Type B pancreatic cell (in vitro differentiated cells): ENCODE measurements around the gene RAD9B. TPM values are rescaled to one million over a fixed set of nuclear protein-coding genes. Genes with fewer than 3 reads are reported as not detected.
A peak's percentile ranks its signal among the peaks of the same experiment; 100 is the strongest.

ENCODE experiments used
- DNase-seq: peaks from one replicate; pipeline ENCODE4 v3.0.0; 2021; ENCODE audit warnings: mixed read lengths; ENCODE audit not compliant: unreplicated experiment; ENCODE audit errors: extremely low spot score
- H3K27ac Mint-ChIP-seq: 2 replicates; pipeline ENCODE4 v1.8.0; 2021; ENCODE audit warnings: mild to moderate bottlenecking, mixed read lengths
- H3K27me3 Mint-ChIP-seq: 2 replicates; pipeline ENCODE4 v1.8.0; 2021; ENCODE audit warnings: mixed read lengths
- H3K36me3 Mint-ChIP-seq: 2 replicates; pipeline ENCODE4 v1.8.0; 2021; ENCODE audit warnings: mixed read lengths
- H3K4me1 Mint-ChIP-seq: one replicate; pipeline ENCODE4 v1.8.0; 2021; ENCODE audit warnings: mixed read lengths; ENCODE audit not compliant: unreplicated experiment
- H3K4me3 Mint-ChIP-seq: 2 replicates; pipeline ENCODE4 v1.8.0; 2021; ENCODE audit warnings: mild to moderate bottlenecking, mixed read lengths
- H3K9me3 Mint-ChIP-seq: 2 replicates; pipeline ENCODE4 v1.8.0; 2021; ENCODE audit warnings: mixed read lengths
- total RNA-seq: library from RNA; stranded (reverse); gene quantifications from 2 replicates; pipeline ENCODE4 v1.2.1, GENCODE V29; 2021; ENCODE audit warnings: low replicate concordance
- TF ChIP-seq, protein P1 (sequence below): fragments of 200-600 bp; sonication (generic); conservative IDR thresholded peaks from 2 replicates; pipeline ENCODE4 v1.5.0; 2021; ENCODE audit warnings: antibody characterized with exemption, mild to moderate bottlenecking

Gene RAD9B
- total RNA-seq, 1 donor from 2014 or later, result 0.46 TPM

DNA sequence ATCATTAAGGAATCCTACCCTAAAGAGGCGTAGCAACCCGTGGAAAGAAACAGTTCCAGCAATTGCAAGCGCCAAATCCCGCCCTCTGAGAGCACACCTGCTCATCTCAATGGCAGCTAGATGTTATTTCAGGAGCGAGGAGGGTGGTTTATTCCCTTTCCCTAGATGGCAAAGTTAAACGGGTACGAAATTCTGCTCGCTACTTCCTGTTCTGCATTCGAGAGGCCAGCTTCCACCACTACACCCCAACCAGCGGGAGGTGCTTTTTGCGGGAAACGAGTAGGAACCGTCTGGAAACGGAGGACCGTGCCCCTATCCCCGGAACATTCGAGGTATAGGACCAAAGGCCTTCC lies 756 bp upstream of the RAD9B start:
- Mint-ChIP-seq H3K36me3 (peaks cover 6% of the 10 kb centered on the region), H3K27ac (peak overlapping the region; percentile 96), H3K9me3 (peaks cover 8% of the 10 kb centered on the region), H3K4me3 (peak overlapping the region; percentile 100), H3K4me1 (peaks cover 17% of the 10 kb centered on the region), H3K27me3 (peaks cover 4% of the 10 kb centered on the region)
- TF ChIP-seq, protein P1, sequence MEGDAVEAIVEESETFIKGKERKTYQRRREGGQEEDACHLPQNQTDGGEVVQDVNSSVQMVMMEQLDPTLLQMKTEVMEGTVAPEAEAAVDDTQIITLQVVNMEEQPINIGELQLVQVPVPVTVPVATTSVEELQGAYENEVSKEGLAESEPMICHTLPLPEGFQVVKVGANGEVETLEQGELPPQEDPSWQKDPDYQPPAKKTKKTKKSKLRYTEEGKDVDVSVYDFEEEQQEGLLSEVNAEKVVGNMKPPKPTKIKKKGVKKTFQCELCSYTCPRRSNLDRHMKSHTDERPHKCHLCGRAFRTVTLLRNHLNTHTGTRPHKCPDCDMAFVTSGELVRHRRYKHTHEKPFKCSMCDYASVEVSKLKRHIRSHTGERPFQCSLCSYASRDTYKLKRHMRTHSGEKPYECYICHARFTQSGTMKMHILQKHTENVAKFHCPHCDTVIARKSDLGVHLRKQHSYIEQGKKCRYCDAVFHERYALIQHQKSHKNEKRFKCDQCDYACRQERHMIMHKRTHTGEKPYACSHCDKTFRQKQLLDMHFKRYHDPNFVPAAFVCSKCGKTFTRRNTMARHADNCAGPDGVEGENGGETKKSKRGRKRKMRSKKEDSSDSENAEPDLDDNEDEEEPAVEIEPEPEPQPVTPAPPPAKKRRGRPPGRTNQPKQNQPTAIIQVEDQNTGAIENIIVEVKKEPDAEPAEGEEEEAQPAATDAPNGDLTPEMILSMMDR, result no peak
- no peak for DNase-seq

DNA sequence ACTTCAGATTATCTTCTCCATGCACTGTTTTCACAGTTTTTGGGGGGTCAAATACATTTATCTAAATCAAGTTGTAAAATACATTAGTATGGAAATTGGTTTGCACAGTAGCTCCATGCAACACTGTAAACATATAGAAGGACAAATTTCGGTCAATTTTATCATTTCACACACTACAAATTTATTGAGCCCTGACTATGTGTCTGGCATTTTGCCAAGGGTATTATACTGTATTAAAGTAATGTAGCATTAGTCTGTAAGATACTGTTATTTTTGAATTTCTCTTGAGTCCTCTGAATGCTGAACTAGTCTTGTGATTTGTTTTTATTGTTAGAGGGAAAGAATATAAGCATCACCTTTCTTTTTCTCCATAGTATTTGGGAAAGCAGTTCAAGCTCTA lies 1.3 kb downstream of the RAD9B start:
- H3K27me3 Mint-ChIP-seq, result peaks cover 4% of the 10 kb centered on the region
- no peak for DNase-seq
- peaks cover 6% of the 10 kb centered on the region for H3K36me3 Mint-ChIP-seq
- peaks cover 8% of the 10 kb centered on the region for H3K9me3 Mint-ChIP-seq
- no peak overlapping the region for H3K27ac Mint-ChIP-seq
- peak overlapping the region; percentile 61 for H3K4me3 Mint-ChIP-seq
- H3K4me1 Mint-ChIP-seq, result peaks cover 17% of the 10 kb centered on the region
- TF ChIP-seq, protein P1, result no peak

DNA sequence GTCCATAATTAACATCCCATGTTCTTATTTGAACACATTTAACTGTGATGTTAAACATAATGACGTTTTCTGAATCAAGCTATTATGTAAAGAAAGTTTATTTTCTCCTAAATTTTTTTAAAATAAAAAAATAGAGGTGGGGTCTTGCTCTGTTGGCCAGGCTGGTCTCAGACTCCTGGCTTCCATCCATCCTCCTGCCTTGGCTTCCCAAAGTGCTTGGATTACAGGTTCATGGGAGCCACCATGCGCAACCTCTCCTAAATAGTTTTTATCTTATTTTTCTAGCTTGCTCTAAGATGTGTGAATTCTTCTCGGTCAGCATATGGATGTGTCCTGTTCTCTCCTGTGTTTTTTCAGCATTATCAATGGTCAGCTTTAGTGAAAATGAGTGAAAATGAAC lies 3.2 kb downstream of the RAD9B start:
- peaks cover 4% of the 10 kb centered on the region for H3K27me3 Mint-ChIP-seq
- TF ChIP-seq, protein P1, result no peak
- peaks cover 6% of the 10 kb centered on the region for H3K36me3 Mint-ChIP-seq
- H3K4me3 Mint-ChIP-seq, result no peak overlapping the region
- H3K27ac Mint-ChIP-seq, result no peak overlapping the region
- no peak for DNase-seq
- H3K9me3 Mint-ChIP-seq, result peaks cover 8% of the 10 kb centered on the region
- H3K4me1 Mint-ChIP-seq, result peaks cover 11% of the 10 kb centered on the region

DNA sequence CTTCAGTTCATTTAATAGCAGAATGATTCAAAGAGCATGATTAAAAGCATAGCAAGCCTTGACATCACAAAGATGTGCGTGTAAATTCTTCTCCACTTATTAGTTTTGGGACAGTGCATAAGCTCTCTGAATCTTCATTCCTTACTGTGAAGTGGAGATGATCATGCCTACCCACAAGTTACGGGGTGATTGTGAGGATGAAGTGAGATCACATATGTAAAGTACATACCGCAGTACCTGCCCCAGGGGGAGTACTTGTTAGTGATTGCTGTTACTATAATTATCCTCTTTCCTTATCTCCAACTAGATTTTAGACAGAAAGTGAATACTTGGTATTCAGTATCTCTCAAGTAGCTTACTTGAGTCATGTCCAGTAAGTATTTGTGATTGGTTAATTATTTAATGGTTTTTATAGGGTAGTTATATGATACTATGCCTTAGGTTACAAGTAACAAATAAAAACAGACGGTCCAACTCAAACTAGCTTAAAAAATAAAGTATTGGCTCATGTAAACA lies 6.0 kb downstream of the RAD9B start:
- DNase-seq, result no peak
- Mint-ChIP-seq H3K27ac (no peak overlapping the region), H3K9me3 (no peaks in the 10 kb centered on the region), H3K36me3 (no peaks in the 10 kb centered on the region), H3K4me3 (no peak overlapping the region), H3K4me1 (no peaks in the 10 kb centered on the region), H3K27me3 (peaks cover 5% of the 10 kb centered on the region)
- TF ChIP-seq, protein P1, result no peak

DNA sequence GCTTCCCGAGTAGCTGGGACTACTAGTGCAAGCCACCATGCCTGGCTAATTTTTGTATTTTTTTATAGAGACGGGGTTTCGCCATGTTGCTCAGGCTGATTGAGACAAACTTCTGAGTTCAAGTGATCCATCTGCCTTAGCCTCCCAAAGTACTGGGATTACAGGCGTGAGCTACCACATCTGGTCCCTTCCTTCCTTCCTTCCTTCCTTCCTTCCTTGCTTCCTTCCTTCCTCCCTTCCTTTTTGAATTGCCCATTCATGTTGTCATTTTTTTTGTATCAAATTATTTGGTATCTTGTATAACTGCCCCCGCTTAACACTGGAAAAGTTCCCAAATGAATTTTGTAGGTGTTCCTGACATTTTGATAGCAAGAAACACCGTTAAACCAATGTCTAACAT lies 11.7 kb downstream of the RAD9B start:
- no peak for DNase-seq
- Mint-ChIP-seq H3K4me1 (no peaks in the 10 kb centered on the region), H3K9me3 (no peaks in the 10 kb centered on the region), H3K4me3 (no peak overlapping the region), H3K27me3 (peaks cover 5% of the 10 kb centered on the region), H3K36me3 (no peaks in the 10 kb centered on the region), H3K27ac (no peak overlapping the region)
- TF ChIP-seq, protein P1, result no peak

DNA sequence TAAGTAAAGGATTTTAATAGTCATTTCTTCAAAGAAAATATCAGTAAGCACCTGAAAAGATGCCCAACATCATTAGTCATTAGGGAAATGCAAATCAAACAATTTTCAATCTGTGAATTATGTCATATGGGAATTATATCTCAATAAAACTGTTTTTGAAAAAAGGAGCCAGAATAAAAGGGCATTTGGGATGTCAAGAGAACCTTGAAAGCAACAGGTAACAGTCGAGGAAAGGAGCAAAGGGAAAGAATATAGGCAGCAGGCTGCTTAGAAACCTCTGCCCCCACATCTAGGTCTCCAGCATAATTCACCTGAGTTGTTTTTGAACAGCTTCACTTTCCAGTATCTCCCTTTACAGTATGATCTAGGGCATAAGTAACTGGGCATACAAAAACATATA lies 12.2 kb downstream of the RAD9B start:
- no peak for DNase-seq
- Mint-ChIP-seq H3K27ac (no peak overlapping the region), H3K4me1 (no peaks in the 10 kb centered on the region), H3K36me3 (no peaks in the 10 kb centered on the region), H3K27me3 (peaks cover 5% of the 10 kb centered on the region), H3K9me3 (no peaks in the 10 kb centered on the region), H3K4me3 (no peak overlapping the region)
- TF ChIP-seq, protein P1, result no peak
